HPDE6-E6E7 (cell line): ENCODE results near the gene RUFY1.
A peak's percentile ranks its signal among the peaks of the same experiment; 100 is the strongest.
"Not testable (repeated sequence)": the region's sequence is repeated elsewhere in the genome, so short reads cannot be mapped to it uniquely, and the experiment has no call there.

Source experiments
- DNase-seq: peaks from one replicate; pipeline ENCODE4 v3.0.0; 2011; ENCODE audit warnings: missing footprints; ENCODE audit errors: extremely low spot score

The RUFY1 gene

DNA sequence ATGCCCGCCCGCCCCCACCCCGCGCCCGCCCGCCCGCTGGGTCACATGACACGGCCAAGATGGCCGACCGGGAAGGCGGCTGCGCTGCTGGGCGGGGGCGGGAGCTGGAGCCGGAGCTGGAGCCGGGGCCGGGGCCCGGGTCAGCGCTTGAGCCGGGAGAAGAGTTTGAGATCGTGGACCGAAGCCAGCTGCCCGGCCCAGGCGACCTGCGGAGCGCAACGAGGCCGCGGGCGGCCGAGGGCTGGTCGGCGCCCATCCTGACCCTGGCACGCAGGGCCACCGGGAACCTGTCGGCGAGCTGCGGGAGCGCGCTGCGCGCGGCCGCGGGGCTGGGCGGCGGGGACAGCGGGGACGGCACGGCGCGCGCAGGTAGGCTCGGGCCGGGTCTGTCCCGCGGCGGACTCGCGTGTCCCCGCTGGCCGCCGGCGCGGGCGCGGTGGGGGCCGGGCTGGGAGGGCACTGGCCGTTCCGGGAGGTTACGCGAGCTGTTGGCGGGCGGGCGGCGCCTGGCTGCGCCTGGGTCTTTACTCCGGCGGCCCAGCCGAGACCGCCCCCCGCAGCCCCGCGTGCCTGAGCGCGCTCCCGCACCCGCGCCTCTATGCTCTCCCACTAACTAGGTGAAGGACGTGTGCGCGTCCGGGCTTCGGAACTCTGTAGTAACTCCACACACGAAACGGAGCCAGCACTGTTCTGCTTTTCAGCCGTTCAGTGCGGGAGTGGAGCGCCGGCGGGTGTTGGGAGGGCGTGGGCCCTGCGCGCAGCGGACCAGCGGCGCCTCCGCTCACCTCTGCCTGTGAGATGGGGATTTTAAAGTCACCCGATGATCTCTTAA is at the start of gene RUFY1:
Gene RUFY1, plus strand, starts transcription at position 44 of the 832 bp plus-strand sequence. Its CDS starts 16 bp downstream, at position 60.
- peak; percentile 75 for DNase-seq

- DNase-seq: not testable (repeated sequence)
Measured at GRCh38 chr5:179501997-179502396, 48.4 kb upstream of the RUFY1 start.

DNA sequence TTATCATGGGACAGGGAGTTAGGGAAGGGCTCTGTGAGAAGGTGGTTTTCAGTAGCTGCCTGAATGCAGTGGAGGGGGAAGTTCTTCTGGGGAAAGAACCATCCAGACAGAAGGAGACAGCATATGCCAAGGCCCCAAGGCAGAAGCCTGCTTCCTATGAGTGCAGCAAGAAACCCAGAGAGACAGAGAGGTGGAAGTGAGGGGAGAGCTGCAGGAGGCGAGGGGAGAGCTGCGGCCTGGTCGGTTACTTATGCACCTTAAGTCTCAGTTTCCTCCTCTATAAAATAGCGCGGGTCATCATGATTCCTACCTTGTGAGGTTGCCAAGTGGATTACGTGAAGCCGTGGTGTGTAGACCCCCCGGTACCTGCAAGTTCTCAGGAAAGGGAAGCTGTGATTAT is 47.9 kb upstream of the RUFY1 start:
- not testable (repeated sequence) for DNase-seq

DNA sequence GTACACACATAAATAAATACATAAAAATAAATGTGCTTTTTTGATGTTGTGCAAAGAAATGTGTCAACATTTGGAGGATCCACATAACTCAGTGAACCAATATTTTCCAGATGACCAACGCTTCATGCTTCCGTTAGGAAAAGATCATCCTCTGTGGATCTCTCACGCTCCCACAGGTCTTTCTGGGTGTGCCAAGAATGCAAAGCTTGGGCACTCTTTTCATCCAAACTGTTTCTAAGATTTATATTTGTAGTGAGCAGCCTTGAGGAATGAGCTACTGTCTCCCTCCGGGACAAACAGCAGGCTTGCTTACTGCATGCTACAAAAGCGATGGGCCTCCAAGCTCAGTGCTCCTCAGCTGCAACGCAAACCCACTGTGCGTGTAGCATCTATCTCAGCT is 46.2 kb upstream of the RUFY1 start:
- DNase-seq: no peak

- DNase-seq: no peak
Measured at GRCh38 chr5:179504600-179505396, 45.6 kb upstream of the RUFY1 start.

DNA sequence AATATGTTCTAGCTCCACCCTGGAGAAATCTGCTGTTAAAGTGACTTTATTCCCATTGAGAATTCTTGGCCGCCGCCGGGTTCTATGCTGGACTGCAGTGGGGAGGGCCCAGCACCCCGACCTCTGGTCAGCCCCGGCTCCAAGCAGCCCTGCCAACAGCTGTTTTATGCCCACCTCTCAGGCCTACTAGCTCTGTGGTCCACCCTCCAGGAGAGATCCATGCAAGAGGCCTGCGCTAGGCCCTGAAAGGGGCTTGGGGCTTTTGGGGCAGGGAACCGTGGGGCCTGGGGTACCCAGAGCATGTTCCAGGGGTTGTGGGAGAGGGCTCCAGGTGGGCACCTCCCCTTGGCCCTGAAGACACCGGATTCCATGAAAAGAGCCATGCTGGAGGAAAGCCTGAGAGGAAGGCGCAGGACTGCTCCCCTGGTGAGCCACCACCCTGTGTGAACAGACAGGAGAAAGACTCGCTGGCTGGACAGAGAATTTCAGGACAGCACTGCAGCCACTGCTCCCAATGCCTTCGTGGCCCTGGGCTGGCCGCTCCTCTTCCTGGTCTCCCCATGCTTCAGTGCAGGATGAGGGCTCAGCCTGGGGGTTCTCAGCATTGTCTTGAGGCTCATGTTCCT is 44.6 kb upstream of the RUFY1 start:
- DNase-seq: no peak

GRCh38 chr5:179509239-179509638 is 41.1 kb upstream of the RUFY1 start:
- no peak for DNase-seq

- no peak for DNase-seq
Measured at GRCh38 chr5:179509845-179510244, 40.5 kb upstream of the RUFY1 start.

DNA sequence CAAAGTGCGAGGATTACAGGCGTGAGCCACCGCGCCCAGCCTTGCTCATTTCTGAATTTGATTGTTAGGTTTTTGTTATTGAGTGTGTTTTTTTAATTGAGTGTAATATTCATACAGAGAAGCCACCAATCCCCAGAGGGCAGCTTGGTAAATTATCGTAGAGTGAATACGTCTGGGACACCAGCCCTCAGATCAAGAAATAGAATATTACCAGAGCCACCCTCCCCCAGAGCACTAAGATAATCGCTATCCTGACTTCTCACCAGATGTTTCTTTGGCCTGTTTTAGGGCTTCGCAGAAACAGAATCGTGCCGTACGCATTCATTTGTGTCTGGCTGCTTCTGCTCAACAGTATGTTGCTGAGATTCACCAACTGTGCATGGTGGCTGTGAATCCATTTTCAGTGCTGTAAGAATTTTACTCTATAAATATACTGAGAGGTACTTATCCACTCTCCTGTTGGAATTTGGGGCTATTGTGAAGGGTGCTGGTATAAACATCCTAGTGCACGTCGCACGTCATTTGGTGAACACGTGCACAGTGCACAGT is 37.8 kb upstream of the RUFY1 start:
- no peak for DNase-seq

GRCh38 chr5:179515501-179515900 is 34.9 kb upstream of the RUFY1 start:
- not testable (repeated sequence) for DNase-seq

DNA sequence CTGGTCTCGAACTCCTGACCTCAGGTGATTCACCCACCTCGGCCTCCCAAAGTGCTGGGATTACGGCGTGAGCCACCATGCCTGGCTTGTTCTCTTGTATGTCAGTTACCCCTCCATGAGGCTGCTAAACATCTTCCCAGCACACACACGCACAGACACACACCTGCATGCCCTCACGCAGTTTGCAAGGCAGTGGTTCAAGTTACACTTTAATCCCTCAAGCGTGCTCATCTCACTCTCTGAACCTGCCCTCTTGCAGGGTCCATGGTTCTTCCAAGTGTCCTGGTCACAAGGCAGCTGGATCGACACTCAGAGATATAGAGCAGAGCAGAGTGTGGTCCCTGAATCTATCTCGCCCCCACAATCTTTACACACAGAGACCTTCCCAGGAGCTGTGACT is 34.1 kb upstream of the RUFY1 start:
- no peak for DNase-seq

- not testable (repeated sequence) for DNase-seq
Measured at GRCh38 chr5:179517746-179518145, 32.6 kb upstream of the RUFY1 start.

DNA sequence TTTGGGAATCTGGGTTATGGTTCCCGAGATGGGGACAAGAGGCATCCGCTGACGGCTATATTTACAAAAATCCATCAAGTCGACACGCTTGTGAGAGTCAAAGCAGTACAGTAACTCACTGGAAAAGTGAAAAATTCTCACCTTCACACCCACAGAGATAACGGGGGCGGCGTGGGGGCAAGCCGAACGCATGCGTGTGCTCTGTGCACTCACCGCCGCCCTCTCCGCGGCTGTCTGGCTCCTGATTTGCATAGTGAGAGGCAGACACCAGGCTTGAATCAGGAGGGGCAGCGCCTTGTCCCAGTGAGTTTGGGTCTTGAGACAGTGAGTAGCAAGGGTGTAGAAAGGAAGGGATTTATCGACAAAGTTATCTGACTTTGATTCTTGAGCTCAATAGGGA is 32.0 kb upstream of the RUFY1 start:
- DNase-seq: not testable (repeated sequence)

DNA sequence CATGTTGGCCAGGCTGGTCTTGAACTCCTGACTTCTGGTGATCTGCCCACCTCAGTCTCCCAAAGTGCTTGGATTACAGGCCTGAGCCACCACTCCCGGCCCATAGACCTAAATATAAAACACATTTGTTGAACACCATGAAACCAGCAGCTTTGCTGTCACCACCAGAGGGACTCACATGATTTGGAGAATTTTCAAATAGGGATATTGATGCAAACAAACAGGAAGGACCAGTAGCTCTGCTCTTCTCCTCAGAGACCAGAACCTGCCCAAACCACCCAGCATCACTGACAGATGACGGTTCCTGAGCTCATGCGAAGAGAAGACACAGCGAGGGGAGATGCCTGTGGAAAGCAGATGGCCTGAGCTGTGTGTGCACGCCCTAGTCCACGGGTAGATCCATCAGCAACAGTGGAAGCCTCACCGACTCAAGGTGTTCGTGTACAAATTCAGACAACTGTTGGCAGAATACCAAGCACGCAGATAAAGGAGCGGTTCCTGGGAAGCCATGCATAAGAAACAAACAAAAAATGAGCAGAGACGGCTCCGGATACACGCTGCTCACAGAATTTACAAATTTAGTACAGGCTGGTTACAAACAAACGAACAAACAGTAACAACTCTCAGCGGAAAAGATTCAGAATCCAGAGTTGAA is 30.8 kb upstream of the RUFY1 start:
- not testable (repeated sequence) for DNase-seq

DNA sequence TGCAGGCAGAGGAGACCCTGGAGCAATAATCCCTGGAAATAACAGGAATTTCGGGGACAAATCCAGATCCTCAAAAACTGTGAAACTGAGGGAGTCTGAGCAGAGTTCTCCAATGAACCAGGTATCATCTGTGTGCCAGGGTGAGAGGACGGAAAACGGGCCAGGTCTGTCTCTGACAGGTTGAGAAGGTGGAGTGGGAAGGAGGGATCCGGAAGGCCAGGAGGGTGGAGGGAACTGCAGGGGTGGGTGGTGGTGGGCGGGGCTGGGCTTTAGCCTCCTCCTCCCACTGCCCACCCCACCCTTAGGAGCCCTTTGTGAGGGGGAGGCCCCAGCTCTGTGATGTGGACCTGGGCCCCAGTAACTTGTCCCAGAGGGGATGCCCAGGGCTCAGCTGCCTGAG is 28.2 kb upstream of the RUFY1 start:
- DNase-seq: not testable (repeated sequence)

- no peak for DNase-seq
Measured at GRCh38 chr5:179526978-179527377, 23.4 kb upstream of the RUFY1 start.

GRCh38 chr5:179530069-179530998 is 20.0 kb upstream of the RUFY1 start:
- no peak for DNase-seq

- DNase-seq: no peak
Measured at GRCh38 chr5:179533024-179533423, 17.3 kb upstream of the RUFY1 start.

- no peak for DNase-seq
Measured at GRCh38 chr5:179533907-179534306, 16.4 kb upstream of the RUFY1 start.

GRCh38 chr5:179534431-179534830 is 15.9 kb upstream of the RUFY1 start:
- no peak for DNase-seq
